HG03521 (cell line): ENCODE data around the gene APLP1.
"Not testable (repeated sequence)": the region's sequence is repeated elsewhere in the genome, so short reads cannot be mapped to it uniquely, and the experiment has no call there.

Experiments
- ATAC-seq: cut with Tn5 transposase; IDR thresholded peaks from one replicate; pipeline ENCODE4 v1.9.1; 2021; ENCODE audit warnings: mild to moderate bottlenecking, moderate library complexity; ENCODE audit not compliant: unreplicated experiment

The APLP1 gene

DNA sequence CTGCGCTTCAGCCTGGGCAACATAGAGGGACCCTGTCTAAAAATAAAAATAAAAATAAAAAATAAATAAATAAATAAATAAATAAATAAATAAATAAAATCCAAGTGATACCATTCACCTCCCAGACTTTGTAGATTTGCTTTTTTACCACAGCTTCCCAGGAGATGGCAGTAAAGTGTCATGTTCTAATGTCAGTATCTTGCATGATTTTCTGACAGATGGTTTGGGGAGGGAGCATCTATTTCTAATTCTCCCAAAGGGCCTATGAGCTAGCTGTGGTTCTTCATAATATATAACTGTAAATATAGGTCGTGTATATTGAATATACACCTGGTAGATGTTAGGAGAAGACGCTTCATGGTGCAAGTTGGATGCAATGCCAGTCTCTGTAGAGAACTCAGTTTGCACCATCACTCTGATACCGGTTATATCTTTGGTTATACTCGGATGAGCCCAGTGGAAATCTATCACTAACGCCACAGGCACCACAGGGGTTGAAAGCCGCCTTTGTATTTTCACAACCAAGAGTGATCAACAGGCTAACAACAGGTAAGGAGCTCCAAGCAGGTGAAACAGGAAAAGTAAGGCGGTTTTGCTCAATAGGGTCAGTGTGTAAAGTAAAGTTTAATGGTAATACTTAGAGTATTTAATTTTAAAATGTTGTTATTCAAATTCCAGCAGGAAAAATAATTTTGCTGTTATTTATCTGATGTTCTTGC is 13.9 kb downstream of the APLP1 start:
- no peak for ATAC-seq

DNA sequence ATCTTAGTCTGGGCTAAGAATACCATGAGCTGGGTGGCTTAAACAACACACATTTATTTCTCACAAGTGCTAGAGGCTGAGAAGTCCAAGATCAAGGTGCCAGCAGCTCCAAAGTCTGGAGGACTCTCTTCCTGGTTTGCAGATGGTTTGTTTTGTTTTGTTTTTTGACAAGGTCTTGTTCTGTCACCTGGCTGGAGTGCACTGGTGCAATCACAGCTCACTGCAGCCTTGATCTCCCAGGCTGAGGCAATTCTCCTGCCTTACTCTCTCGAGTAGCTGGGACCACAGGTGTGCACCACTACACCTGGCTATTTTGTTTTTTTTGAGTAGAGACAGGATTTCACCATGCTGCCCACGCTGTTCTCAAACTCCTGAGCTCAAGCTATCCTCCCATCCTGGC is 15.5 kb downstream of the APLP1 start:
- no peak for ATAC-seq

DNA sequence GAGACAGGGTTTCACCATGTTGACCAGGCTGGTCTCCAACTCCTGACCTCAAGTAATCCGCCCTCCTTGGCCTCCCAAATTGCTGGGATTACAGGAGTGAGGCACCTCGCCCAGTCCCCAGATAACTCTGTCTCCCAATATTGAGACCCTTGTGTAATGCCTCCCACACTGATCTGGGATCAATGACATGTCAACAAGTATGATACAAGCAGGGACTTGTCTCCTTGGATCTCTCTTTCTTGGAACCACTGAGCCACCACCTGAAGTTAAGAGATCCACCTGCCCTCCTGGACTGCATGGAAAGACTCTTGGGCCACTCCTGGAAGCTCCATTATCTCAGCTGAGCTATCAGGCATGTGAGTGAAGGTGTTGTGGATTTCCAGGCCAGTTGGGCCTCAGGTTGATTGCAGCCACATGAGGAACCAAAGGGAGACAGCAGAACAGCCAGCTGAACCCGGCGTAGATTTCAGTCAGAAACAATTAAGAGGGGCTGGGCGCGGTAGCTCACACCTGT is 16.9 kb downstream of the APLP1 start:
- no peak for ATAC-seq

DNA sequence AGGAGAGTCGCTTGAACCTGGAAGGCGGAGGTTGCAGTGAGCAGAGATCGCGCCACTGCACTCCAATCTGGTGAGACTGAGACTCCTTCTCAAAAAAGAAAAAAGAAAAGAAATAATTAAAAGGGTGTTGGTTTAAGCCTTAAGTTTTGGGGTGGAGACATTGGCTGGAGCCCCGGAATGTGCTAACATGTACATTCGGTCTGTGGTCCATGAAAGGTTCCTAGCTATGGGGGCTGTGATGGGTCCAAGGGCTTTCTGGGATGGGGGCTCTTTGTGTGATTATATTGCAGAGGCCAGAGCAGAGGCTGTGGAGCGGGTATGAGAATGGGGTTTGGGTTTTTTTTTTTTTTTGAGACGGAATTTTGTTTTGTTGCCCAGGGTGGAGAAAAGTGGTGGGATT is 17.5 kb downstream of the APLP1 start:
- ATAC-seq = no peak

DNA sequence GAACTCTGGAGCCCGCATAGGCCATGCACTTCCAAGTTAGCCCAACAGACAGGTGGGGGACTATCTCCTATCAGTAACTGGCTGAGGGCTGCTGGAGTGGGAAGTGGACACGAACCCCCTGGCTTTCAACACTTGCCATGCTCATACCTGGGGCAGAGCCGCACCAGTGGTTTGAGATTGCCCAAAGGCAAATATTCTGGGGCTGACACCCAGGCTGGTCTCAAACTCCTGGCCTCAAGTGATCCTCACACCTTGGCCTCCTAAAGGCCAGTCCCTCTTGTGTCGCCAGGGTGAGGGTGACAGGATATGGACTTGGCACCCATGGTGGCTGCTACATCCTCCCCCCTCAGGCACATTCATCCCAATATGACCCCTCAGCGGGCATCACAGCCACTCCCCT is 18.8 kb downstream of the APLP1 start:
- ATAC-seq = no peak

DNA sequence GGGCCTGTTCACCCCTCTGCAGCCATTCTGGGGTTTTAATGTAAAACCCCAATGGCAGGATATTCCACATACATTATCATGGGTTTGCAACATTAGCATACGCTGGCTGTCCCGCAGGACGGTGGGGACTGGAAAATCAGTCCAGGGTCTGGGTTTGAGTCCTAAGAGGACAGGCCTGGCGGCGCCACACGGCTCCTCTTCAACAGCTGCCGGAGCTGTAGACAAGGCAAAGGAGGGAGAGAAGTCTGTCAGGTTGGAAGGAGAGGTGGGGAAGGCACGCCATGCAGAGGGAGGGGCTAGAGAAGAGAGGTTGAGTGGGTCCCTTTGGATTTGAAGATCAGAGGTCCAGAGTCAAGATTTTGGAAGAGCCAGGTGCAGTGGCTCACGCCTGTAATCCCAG is 20.0 kb downstream of the APLP1 start:
- ATAC-seq = no peak

DNA sequence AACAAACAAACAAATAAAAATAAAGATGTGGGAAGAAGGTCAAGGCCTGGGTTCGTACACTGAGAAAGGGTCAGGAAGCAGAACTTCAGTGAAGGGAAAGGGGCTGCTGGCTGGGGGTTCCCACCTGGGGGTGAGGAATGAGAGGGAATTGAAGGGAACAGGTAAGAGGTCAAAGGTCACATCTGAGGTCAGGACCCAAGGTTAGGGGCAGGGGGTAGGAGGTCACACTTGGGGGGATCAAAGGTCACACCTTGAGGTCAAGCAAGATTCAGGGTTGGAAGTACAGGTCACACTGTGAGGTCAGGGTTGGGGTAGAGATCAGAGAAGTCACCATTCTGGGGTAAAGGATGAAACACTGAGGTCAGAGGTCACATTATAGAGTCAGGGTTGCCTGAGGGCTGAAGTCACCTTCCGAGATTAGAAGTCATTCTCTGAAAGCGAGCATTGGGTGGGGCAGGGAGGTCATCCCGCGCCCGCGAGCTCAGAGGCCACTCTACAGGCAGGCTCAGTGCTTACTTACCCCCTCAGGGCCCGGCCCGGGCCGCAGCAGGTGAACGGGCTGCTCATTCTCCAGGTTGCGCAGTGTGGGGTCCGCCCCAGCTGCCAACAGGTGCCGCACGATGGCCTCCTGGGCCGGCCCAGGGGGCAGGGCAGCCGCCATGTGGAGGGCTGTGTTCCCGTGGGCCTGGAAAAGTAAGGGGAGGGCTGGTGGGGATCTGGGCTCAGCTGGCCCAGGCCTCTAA is 21.2 kb downstream of the APLP1 start:
- ATAC-seq = no peak

DNA sequence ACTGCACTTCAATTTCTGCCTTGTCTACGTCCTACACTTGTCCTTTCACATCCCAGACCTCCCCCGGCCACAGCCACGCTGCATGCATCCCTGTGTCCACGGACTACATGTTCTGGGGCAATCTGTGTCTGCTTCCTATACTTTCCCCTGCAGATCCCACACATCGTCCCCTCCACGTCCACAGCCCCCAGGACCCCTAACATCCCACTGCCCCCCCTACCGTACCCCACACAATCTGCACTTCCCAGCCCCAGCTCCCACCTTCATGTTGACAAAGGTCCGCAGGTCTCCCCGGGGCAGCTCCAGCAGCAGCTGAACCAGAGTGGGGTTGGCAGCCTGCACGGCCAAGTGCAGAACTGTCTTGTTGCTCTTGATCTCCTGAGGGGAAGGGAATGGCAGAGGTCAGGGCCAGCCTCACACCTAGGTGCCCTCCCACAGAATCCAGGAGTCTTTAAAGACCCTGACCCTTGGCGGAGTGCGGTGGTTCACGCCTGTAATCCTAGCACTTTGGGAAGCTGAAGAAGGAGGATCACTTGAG is 21.8 kb downstream of the APLP1 start:
- ATAC-seq = no peak

DNA sequence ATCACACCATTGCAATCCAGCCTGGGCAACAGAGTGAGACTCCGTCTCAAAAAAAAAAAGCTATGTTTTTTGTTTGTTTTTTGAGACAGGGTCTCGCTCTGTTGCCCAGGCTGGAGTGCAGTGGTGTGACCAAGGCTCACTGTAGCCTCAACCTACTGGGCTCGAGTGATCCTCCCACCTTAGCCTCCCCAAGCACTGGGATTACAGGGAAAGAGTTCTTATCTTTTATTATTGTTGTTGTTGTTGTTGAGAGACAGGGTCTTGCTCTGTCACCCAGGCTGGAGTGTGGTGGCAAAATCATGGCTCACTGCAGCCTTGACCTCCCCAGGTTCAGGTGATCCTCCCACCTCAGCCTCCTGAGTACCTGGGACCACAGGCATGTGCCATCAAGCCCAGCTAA is 23.4 kb downstream of the APLP1 start:
- not testable (repeated sequence) for ATAC-seq

DNA sequence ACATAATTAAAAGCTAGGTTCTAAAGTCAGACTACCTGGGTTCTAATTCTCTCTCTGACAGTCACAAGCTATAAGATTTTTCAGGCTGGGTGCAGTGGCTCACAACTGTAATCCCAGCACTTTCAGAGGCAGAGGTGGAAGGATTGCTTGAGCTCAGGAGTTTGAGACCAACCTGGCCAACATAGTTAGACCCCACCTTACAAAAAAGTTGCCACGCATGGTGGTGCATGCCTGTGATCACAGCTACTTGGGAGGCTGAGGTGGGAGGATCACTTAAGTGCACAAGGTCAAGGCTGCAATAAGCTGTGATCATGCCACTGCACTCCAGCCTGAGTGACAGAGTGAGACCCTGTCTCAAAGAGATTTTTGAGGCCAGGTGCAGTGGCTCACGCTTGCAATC is 26.0 kb downstream of the APLP1 start:
- ATAC-seq = no peak

DNA sequence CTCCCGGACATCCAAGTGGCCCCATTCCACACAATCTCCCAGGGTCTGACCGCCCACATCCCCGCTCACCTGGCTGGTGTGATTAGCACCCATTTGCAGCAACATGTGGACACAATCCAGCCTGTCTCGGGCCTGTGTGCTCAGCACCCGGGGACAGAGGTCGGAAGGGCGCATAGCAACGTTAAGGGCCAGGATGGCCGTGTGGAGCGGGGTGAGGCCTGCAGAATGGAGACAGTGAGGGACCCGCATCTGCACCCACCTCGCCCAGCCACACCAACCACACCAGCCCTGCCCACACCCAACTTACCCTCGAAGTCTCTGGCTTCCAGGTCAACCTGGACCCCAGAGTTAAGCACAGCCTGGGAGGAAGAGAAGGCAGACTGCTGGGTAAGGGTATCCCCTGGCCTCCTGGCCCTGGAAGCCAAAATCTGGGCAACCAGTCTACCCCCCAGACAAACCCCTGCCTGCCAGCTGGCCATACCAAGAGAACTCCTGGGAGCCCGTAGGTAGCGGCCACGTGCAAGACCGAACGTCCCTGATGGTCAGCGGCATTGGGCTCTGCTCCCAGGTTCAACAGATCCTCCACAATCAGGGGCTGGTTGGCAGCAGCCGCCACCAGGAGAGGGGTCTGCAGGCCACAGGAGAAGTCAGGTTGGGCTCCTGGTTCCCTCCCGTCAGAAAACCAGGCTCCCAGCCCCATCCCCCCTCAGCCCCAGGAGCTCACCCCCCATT is 27.7 kb downstream of the APLP1 start:
- ATAC-seq = no peak

DNA sequence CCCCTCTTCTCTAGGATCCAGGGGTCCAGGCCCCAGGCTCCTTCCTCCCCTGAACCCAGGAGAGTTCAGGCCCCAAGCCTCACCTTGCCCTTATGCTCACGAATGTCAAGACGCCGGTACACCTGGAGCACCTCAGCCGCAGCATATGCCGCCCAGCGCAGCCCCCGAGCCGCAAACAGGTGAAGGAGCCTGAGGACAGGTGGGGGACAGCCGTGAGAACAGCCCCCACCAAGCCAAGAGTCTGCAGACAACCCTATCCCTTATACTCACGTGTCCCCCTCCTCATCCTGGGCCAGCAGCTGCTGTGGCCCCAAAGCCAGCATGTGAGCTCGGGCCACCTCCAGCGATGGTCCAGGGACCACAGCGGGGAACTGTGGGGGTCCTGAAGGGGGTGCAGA is 28.3 kb downstream of the APLP1 start:
- ATAC-seq = no peak

DNA sequence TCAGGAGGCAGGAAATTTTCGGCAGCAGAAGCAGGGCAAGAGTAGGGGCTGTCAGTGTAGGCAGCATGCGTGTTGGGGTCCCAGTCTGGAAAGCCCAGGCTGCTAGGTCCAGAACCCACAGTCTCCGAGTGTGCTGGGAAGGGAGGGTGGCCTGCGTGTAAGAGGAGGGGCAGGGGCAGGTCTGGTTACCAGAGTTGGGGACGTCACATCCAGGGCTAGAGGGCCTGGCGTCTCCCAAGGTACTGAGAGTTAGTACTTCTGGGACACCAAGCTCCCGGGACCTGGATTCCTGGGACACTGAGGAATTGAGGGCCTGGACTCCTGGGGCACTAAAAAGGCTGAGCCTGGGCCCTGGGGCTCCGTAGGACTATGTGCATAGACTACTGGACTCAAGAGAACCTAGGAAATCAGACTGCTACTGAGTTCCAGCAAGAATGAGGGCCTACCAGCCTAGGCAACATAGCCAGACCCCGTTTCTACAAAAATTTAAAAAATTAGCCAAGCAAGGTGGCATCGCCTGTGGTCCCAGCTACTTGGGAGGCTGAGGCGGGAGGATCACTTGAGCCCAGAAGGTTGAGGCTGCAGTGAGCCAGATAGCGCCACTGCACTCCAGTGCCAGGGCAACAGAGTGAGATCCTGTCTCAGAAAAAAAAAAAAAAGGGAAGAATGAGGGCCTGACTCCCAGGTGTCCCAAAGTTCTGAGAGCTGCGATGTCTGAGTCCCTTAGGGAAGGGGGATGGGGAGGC is 29.5 kb downstream of the APLP1 start:
- no peak for ATAC-seq

DNA sequence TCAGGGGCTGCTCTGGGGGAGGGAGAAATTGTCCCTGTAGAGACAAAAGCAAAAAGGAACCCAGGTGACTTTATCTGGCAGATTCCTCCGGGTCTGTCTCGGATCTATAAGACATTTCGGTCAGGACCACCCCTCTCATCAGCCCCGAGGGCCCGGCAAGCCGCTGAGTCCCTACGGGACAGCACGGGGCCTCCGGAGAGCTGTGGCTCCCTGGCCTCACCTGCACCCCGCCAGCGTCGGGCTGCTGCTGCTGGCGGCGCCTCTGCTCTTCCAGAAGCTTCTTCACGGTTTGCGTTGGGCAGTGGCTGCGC is 30.1 kb downstream of the APLP1 start:
- no peak for ATAC-seq

DNA sequence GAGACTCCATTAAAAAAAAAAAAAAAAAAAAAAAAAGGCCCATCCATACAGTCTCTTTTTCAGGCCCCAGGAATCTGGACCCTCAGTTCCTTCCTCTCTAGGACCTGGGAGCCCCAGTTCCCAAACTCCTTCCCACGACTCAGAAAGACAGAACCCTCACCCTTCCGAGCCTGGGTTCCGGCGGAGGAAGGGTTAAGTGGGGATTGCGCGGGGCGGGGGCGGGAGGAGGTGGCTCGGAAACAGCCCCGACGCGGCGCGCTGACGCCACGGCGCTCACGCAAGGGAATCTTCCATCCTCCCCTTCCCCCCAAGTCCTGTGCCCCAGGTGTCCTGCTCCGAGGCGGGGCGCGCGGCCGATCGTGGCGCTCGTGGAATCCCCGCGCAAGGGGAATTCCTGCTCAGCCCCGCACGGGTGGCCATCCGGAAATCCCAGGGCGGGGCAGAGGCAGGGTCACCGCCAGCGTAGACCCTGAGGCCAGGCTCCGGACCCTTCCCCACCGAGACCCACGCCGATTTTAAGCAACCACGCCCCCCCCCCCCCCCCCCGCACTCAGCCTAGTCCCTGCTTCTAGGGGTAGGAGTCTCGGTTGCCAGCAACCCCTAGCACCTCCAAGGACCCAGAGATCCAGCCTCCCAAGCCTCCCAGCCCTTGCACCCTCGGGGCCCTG is 31.3 kb downstream of the APLP1 start:
- peak; percentile 49 for ATAC-seq

DNA sequence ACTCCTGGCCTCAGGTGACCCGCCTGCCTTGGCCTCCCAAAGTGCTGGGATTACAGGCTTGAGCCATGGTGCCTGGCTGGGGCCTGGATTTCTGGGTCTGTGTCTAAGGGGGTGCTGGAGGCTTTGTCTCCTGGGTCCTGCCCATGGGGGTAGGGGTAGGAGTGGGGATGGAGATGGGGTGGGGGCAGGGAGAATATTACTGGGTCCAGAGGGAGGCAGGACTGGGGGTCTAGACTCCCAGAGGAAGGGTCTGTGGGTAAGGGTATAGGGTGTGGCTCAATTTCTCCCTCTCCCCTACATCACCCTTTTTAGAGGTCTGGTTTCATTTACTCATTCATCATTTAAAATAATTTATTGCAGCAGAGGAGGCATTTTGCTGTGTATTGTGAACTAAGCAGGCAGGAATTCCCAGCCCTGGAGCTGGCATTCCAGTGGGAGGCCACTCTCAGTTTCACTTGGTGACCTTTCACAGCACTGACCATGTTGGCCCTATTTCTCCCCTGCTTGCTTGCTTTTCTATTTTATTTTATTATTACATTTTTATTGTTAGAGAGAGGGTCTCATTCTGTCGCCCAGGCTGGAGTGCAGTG is 32.8 kb downstream of the APLP1 start:
- ATAC-seq = no peak

DNA sequence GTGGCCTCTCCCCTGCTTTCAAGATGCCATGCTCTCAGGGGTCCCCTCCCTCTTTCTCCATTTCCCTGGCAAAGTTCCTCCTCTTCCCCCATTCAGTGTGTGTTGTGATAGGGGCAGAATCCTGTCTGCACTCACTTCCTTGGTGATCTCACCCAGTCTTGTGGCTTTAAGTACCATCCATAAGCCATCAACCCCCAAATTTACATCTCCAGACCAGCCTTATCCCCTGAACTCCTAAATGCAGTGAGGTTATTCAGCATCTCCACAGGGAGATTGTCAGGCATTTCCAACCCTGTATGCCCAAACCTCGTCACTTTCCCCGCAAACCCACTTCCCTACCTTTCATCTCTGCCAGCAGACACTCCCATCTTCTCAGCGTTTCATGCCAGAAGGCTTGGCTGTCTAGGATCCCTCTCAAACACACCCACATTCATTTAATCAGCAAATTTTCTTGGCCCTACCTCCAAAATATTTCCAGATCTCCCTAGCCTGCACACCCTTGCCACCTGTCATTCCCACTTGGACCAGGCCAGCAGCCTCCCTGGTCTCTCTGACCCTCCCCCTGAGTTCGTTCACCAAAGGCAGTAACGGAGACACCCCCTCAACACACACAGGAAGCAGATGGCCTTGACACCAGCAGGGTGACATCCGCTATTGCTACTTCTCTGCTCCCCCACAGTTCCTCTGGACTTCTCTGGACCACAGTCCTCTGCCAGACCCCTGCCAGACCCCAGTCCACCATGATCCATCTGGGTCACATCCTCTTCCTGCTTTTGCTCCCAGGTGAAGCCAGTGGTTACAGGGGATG is 33.7 kb downstream of the APLP1 start, which contains the start of gene HCST:
HCST (plus strand) TSS at position 676 of the 808 bp plus-strand sequence; CDS start at position 741, 65 bp downstream.
- ATAC-seq = no peak

DNA sequence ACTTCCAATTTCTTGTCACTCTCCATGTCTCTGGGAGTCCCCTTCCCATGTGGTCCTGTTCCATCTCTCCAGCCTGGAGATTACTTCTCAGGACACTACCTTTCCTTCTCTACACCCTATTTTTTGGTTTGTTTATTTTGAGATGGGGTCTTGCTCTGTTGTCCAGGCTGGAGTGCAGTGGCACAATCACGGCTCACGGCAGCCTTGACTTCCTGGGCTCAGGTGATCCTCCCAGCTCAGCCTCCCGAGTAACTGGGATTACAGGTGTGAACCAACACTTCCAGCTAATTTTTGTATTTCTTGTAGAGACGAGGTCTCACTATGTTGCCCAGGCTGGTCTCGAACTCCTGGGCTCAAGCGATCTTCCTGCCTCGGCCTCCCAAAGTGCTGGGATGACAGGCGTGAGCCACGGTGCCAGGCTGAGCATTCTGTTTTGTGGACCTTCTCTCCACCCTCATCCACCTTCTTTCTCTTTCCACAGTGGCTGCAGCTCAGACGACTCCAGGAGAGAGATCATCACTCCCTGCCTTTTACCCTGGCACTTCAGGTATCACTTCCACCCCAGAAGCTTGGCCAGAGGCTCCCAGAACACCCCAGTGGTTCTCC is 34.6 kb downstream of the APLP1 start:
- ATAC-seq = no peak
